Calu3 (cell line): ENCODE measurements around the gene TSEN54. TPM values are rescaled to one million over a fixed set of nuclear protein-coding genes. Genes with fewer than 3 reads are reported as not detected.

Source experiments
- BruUV-seq: library from RNA; stranded (reverse); fragments of 400-500 nt; replicated peaks from 2 replicates; lab custom pipeline; 2021; lab: Mats Ljungman, UMichigan
- CTCF ChIA-PET: fragments of 300-600 bp; sonication (Branson Sonifier 250); formaldehyde crosslinking; loops from one replicate; lab custom pipeline; 2022; ENCODE audit warnings: antibody characterized with exemption; lab: Charles Lee
- DNase-seq: peaks from one replicate; pipeline ENCODE4 v3.0.0; 2022
- H3K27ac Mint-ChIP-seq: one replicate; pipeline ENCODE4 v1.8.0; 2022; ENCODE audit warnings: mixed read lengths; ENCODE audit not compliant: unreplicated experiment
- H3K27me3 Mint-ChIP-seq: one replicate; pipeline ENCODE4 v1.8.0; 2022; ENCODE audit warnings: mixed read lengths; ENCODE audit not compliant: unreplicated experiment
- H3K36me3 Mint-ChIP-seq: one replicate; pipeline ENCODE4 v1.8.0; 2022; ENCODE audit warnings: mild to moderate bottlenecking, moderate library complexity, mixed read lengths; ENCODE audit not compliant: insufficient read depth, unreplicated experiment
- H3K4me1 Mint-ChIP-seq: one replicate; pipeline ENCODE4 v1.8.0; 2022; ENCODE audit warnings: mild to moderate bottlenecking, low read depth, mixed read lengths; ENCODE audit not compliant: unreplicated experiment
- H3K4me3 Mint-ChIP-seq: one replicate; pipeline ENCODE4 v1.8.0; 2022; ENCODE audit warnings: mild to moderate bottlenecking, low read depth, moderate library complexity, mixed read lengths; ENCODE audit not compliant: unreplicated experiment
- H3K9me3 Mint-ChIP-seq: one replicate; pipeline ENCODE4 v1.8.0; 2022; ENCODE audit warnings: low read depth, mixed read lengths; ENCODE audit not compliant: unreplicated experiment
- intact Hi-C: fragments of 100-400 bp; cut with micrococcal nuclease; formaldehyde crosslinking; loops from one replicate; pipeline ENCODE4 v1.10.0; 2022; ENCODE audit not compliant: unreplicated experiment
- total RNA-seq: library from RNA; stranded (reverse); gene quantifications from 2 replicates; pipeline ENCODE4 v1.2.3, GENCODE V29; 2022
- TF ChIP-seq, protein P1 (sequence below): fragments of 200-600 bp; IDR thresholded peaks from one replicate; pipeline ENCODE4 v1.8.0; 2022; ENCODE audit warnings: antibody characterized with exemption; ENCODE audit not compliant: unreplicated experiment

TSEN54 gene
- total RNA-seq, 1 experiment from 2014 or later, result 55.4 TPM

DNA sequence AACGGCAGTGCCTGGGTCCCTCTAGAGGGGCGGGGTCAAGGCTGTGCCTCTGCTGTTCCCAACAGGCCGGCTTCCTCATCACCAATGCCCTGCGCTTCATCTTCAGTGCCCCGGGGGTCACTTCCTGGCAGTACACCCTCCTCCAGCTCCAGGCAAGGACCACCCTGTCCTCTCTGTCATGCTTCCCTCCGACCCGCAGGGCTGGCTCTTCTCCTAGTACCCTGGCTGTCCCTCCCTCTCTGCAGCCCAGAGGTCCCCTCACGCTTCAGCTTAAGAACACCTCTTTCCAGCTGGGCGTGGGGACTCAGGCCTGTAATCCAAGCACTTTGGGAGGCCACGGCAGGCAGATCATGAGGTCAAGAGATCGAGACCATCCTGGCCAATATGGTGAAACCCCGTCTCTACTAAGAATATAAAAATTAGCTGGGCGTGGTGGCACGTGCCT, 26.8 kb upstream of the TSEN54 start:
- CTCF ChIA-PET, result interaction anchor here (0.5 kb wide), 1 partner anchor 87 kb away, joined by 6 read pairs; no protein-coding TSS in a partner anchor
- no TSS peak for BruUV-seq
- Mint-ChIP-seq H3K4me1 (no peaks in the 10 kb centered on the region), H3K27ac (no peak overlapping the region), H3K4me3 (no peak overlapping the region), H3K9me3 (no peaks in the 10 kb centered on the region), H3K27me3 (no peaks in the 10 kb centered on the region), H3K36me3 (peaks cover 20% of the 10 kb centered on the region)
- intact Hi-C loops, result no loop called here
- TF ChIP-seq, protein P1, sequence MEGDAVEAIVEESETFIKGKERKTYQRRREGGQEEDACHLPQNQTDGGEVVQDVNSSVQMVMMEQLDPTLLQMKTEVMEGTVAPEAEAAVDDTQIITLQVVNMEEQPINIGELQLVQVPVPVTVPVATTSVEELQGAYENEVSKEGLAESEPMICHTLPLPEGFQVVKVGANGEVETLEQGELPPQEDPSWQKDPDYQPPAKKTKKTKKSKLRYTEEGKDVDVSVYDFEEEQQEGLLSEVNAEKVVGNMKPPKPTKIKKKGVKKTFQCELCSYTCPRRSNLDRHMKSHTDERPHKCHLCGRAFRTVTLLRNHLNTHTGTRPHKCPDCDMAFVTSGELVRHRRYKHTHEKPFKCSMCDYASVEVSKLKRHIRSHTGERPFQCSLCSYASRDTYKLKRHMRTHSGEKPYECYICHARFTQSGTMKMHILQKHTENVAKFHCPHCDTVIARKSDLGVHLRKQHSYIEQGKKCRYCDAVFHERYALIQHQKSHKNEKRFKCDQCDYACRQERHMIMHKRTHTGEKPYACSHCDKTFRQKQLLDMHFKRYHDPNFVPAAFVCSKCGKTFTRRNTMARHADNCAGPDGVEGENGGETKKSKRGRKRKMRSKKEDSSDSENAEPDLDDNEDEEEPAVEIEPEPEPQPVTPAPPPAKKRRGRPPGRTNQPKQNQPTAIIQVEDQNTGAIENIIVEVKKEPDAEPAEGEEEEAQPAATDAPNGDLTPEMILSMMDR, result no peak
- DNase-seq, result no peak

DNA sequence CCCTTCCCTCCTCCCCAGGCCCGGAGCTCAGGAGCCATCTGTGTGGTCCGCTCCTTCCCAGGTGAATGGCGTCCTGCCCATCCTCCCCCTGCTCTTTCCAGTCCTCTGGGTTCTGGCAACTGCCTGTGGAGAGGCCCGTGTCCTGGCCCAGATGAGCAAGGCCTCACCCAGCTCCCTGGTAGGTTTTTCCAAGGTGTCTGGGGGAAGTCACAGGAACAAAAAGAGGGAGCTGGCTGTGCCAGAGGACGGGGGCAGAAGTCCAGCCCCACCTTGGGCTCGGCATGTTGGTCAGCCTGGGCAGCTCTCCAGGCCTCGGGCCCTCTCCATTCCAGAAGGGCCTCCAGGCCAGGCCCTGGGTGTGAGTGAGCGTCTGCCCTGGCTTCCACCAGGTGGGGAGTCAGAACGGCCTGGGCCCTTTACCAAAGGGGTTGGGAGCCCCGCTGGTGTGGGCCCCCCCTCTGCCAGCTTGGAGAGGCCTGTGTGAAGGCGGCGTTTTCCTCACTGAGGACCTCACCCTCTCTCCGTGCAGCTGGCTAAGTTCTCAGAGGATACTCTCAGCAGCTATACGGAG, 26.1 kb upstream of the TSEN54 start:
- intact Hi-C loops, result no loop called here

DNA sequence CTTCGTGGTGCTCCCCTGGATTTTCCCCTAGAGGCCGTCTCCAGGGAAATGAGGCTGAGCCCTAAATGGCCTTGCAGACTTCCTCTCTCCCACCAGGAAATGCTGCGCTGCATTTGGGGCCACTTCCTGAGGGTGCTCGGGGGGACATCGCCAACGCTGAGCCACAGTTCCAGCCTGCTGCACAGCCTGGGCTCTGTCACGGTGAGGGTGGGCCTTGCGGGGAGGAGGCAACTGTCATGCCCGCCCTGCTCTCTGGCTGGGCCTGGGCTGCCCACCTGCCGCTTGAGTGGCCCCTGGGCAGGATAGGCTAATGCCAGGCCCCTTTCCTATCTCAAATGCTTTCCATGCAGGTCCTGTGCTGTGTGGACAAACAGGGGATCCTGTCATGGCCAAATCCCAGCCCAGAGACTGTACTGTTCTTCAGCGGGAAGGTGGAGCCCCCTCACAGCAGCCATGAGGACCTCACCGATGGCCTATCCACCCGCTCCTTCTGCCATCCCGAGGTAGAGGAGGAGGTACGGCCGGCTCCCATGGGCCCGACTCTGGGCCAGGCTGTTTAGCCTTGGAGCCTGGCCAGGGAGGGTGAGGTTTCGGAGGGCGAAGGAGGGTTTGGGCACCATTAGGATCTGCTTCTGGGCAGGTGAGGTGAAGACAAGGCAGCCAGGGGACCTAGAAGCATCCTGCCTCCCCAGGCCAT, 25.2 kb upstream of the TSEN54 start:
- H3K9me3 Mint-ChIP-seq, result no peaks in the 10 kb centered on the region
- no TSS peak for BruUV-seq
- peaks cover 26% of the 10 kb centered on the region for H3K36me3 Mint-ChIP-seq
- intact Hi-C loops, result no loop called here
- TF ChIP-seq, protein P1, result no peak
- no peak overlapping the region for H3K4me3 Mint-ChIP-seq
- no peaks in the 10 kb centered on the region for H3K4me1 Mint-ChIP-seq
- H3K27me3 Mint-ChIP-seq, result no peaks in the 10 kb centered on the region
- no peak for DNase-seq
- H3K27ac Mint-ChIP-seq, result no peak overlapping the region
- CTCF ChIA-PET, result no interaction called here

More for the DNA sequence above, 26.1 kb upstream of the TSEN54 start:
- no peak overlapping the region for H3K27ac Mint-ChIP-seq
- H3K4me1 Mint-ChIP-seq, result no peaks in the 10 kb centered on the region
- DNase-seq, result no peak
- H3K4me3 Mint-ChIP-seq, result no peak overlapping the region
- TF ChIP-seq, protein P1, result no peak
- no peaks in the 10 kb centered on the region for H3K27me3 Mint-ChIP-seq
- H3K9me3 Mint-ChIP-seq, result no peaks in the 10 kb centered on the region
- CTCF ChIA-PET, result no interaction called here
- H3K36me3 Mint-ChIP-seq, result peaks cover 20% of the 10 kb centered on the region
- no TSS peak for BruUV-seq

DNA sequence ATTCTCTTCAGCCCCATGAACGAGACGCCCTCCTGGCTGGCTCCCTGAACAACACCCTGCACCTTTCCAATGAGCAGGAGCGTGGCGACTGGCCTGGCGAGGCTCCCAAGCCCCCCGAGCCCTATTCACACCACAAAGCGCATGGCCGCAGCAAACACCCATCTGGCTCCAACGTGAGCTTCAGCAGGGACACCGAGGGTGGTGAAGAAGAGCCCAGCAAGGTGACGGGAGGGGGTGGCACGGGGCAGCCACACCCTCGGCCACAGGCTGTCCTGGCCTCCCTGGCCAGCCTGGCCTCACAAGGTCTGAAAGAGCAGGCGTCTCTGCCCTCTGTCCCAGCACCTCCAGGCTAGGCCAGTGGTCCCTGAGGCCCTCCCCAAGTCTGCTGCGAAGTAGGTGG, 24.6 kb upstream of the TSEN54 start:
- BruUV-seq, result no TSS peak
- Mint-ChIP-seq H3K36me3 (peaks cover 26% of the 10 kb centered on the region), H3K27ac (no peak overlapping the region), H3K4me1 (no peaks in the 10 kb centered on the region), H3K27me3 (no peaks in the 10 kb centered on the region), H3K4me3 (no peak overlapping the region), H3K9me3 (no peaks in the 10 kb centered on the region)
- intact Hi-C loops, result no loop called here
- CTCF ChIA-PET, result no interaction called here
- DNase-seq, result no peak
- TF ChIP-seq, protein P1, result no peak
